Measurements from ENCODE around the gene RALGPS2.

GRCh38 chr1:178776553-178776952 is 51.5 kb downstream of the RALGPS2 start:
- TF ChIP-seq PATZ1 (CRISPR knock-in tag; IDR thresholded peaks at IDR 0.05; ENCODE audit: borderline replicate concordance) (no peak), ZFP30 (CRISPR knock-in tag; IDR thresholded peaks at IDR 0.05) (no peak), ZNF70 (CRISPR knock-in tag; IDR thresholded peaks at IDR 0.05) (no peak)
- TF ChIP-seq, protein P1, sequence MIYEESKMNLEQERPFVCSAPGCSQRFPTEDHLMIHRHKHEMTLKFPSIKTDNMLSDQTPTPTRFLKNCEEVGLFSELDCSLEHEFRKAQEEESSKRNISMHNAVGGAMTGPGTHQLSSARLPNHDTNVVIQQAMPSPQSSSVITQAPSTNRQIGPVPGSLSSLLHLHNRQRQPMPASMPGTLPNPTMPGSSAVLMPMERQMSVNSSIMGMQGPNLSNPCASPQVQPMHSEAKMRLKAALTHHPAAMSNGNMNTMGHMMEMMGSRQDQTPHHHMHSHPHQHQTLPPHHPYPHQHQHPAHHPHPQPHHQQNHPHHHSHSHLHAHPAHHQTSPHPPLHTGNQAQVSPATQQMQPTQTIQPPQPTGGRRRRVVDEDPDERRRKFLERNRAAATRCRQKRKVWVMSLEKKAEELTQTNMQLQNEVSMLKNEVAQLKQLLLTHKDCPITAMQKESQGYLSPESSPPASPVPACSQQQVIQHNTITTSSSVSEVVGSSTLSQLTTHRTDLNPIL (CRISPR knock-in tag; IDR thresholded peaks at IDR 0.05; ENCODE audit: low read depth), result no peak
- TF ChIP-seq, protein P2, sequence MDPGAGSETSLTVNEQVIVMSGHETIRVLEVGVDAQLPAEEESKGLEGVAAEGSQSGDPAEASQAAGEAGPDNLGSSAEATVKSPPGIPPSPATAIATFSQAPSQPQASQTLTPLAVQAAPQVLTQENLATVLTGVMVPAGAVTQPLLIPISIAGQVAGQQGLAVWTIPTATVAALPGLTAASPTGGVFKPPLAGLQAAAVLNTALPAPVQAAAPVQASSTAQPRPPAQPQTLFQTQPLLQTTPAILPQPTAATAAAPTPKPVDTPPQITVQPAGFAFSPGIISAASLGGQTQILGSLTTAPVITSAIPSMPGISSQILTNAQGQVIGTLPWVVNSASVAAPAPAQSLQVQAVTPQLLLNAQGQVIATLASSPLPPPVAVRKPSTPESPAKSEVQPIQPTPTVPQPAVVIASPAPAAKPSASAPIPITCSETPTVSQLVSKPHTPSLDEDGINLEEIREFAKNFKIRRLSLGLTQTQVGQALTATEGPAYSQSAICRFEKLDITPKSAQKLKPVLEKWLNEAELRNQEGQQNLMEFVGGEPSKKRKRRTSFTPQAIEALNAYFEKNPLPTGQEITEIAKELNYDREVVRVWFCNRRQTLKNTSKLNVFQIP (CRISPR knock-in tag; IDR thresholded peaks at IDR 0.05; ENCODE audit: borderline replicate concordance, low read depth), result no peak
